ENCODE results near the gene MBP. TPM values are rescaled to one million over a fixed set of nuclear protein-coding genes. Genes with fewer than 3 reads are reported as not detected.

Gene MBP
- total and polyA plus RNA-seq, 2 of the 4 experiments (the other 2 are of a cell fraction): 0.72 to 0.90 TPM

DNA sequence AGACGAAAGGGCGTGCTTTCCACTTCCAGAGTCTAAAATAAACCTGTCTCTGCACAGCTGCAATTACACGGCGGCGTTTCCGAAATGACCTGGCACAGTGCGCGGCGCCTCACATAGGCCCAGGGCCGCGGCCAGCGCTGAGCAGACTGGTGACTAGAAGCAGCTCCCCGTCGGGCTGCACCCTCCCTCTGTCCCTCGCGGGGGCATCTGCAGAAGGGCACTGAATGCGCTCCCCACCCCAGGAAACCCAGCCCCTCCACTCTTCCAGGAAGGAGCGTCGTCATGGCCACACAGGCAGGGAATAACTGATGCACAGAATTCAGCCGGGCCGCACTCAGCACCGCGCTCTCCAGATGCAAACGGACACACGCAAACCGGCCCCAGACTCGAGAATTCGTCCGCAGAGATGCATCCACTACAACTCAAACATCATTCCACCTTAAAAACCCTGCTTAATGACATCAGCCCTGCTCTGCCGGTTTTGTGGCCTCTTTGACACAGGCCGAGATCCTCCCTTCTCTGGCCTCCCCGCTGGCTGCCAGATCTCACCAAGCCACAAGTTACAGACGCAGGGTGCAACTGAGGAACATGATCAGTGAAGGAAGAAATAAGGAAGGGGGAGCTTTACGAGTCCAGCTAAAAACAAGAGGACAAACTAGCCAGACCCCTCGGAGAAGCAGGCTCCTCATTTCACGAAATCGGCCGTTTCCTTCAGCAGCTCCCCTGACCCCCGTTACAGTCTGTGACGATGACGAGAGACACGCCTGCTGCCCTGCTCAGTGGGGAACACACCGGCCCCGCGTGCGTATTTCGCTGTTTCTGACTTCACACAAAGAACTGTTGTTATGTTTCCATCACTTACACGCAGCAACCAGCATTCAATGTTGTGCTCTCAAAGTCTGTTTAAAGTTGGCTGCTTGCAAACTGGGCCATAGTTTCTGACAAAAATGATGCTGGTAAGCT is 40.2 kb downstream of the MBP start:
- H4K20me1 ChIP-seq (ENCODE audit: insufficient read depth, low read length): no peaks in the 10 kb centered on the region
- no peak overlapping the region for H2BK20ac ChIP-seq (ENCODE audit: low read depth, low read length)
- no peak for DNase-seq
- no peak overlapping the region for H3K56ac ChIP-seq (ENCODE audit: extremely low read depth, insufficient read depth, low read length)
- 0 out of 2 replicates have a peak overlapping the region, but pooled peaks have one; percentile 20 for H4K91ac ChIP-seq (ENCODE audit: insufficient read depth, low read depth, low read length)
- no peak overlapping the region for H2BK120ac ChIP-seq (ENCODE audit: low read depth, low read length)
- TF ChIP-seq, protein P1, sequence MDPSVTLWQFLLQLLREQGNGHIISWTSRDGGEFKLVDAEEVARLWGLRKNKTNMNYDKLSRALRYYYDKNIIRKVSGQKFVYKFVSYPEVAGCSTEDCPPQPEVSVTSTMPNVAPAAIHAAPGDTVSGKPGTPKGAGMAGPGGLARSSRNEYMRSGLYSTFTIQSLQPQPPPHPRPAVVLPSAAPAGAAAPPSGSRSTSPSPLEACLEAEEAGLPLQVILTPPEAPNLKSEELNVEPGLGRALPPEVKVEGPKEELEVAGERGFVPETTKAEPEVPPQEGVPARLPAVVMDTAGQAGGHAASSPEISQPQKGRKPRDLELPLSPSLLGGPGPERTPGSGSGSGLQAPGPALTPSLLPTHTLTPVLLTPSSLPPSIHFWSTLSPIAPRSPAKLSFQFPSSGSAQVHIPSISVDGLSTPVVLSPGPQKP (IDR thresholded peaks at IDR 0.05; ENCODE audit: borderline replicate concordance, low read depth, low read length): no peak
- TF ChIP-seq RCOR1 (IDR thresholded peaks at IDR 0.05; ENCODE audit: insufficient replicate concordance, low read length) (no peak), POLR2A (IDR thresholded peaks at IDR 0.05; ENCODE audit: low read depth, low read length) (no peak), FOS (IDR thresholded peaks at IDR 0.05; ENCODE audit: low read depth, low read length) (no peak), SMC3 (IDR thresholded peaks at IDR 0.05; ENCODE audit: low read depth, low read length) (no peak), CHD1 (IDR thresholded peaks at IDR 0.05; ENCODE audit: low read depth, low read length) (no peak), MAFK (IDR thresholded peaks at IDR 0.05; ENCODE audit: low read depth, low read length) (no peak), CEBPB (IDR thresholded peaks at IDR 0.05; ENCODE audit: low read depth, low read length) (no peak)
- TF ChIP-seq, protein P2, sequence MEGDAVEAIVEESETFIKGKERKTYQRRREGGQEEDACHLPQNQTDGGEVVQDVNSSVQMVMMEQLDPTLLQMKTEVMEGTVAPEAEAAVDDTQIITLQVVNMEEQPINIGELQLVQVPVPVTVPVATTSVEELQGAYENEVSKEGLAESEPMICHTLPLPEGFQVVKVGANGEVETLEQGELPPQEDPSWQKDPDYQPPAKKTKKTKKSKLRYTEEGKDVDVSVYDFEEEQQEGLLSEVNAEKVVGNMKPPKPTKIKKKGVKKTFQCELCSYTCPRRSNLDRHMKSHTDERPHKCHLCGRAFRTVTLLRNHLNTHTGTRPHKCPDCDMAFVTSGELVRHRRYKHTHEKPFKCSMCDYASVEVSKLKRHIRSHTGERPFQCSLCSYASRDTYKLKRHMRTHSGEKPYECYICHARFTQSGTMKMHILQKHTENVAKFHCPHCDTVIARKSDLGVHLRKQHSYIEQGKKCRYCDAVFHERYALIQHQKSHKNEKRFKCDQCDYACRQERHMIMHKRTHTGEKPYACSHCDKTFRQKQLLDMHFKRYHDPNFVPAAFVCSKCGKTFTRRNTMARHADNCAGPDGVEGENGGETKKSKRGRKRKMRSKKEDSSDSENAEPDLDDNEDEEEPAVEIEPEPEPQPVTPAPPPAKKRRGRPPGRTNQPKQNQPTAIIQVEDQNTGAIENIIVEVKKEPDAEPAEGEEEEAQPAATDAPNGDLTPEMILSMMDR (conservative IDR thresholded peaks at IDR 0.05; ENCODE audit: low read depth, low read length): no peak
- WGBS, 2 experiments (ENCODE audit: extremely low coverage in 2 of 2, insufficient read length in 1 of 2): 94% methylated on average over 30 of the region's 48 CpGs; no CpG with 5 or more reads in 1 of the 2 experiments
- no peak overlapping the region for H3K9ac ChIP-seq (ENCODE audit: low read depth, low read length)
- no peak overlapping the region for H3K14ac ChIP-seq (replicated peaks; ENCODE audit: low read depth, low read length)
- H3K27me3 ChIP-seq (ENCODE audit: control insufficient read depth, insufficient read depth, low read length): no peaks in the 10 kb centered on the region
- H3K79me1 ChIP-seq (ENCODE audit: low read depth in 1 of 2, low read length in 2 of 2): no peaks in the 10 kb centered on the region
- H3K4me3 ChIP-seq (ENCODE audit: insufficient read depth, low read depth, low read length): no peak overlapping the region
- peaks cover 6% of the 10 kb centered on the region; the same call in 1 of the 2 replicates for H3K4me1 ChIP-seq (ENCODE audit: control insufficient read depth, insufficient read depth, low read length)
- no peak overlapping the region for H2AK9ac ChIP-seq (replicated peaks; ENCODE audit: low read depth, low read length, poor library complexity)
- no peak overlapping the region for H3K23ac ChIP-seq (ENCODE audit: low read depth, low read length)
- H3K27ac ChIP-seq (ENCODE audit: insufficient read depth, low read length): no peak overlapping the region
- H4K5ac ChIP-seq (ENCODE audit: low read depth, low read length): no peak overlapping the region
- in situ Hi-C loops (cut with MboI; ENCODE audit: low sequenced_read_pairs): no loop called here
- peaks cover 3% of the 10 kb centered on the region; the same call in 1 of the 2 replicates for H3K9me1 ChIP-seq (ENCODE audit: insufficient read depth, low read length)
- 0 out of 2 replicates have a peak overlapping the region, but pooled peaks have one; percentile 16 for H3K4ac ChIP-seq (ENCODE audit: low read depth, low read length)
- H3K4me2 ChIP-seq (ENCODE audit: low read depth, low read length): no peak overlapping the region
- no peak overlapping the region for H4K8ac ChIP-seq (ENCODE audit: low read depth in 2 of 2, low read length in 2 of 2)
- H2AFZ ChIP-seq (replicated peaks; ENCODE audit: low read length, poor library complexity): no peak overlapping the region
- no peak overlapping the region for H2BK15ac ChIP-seq (ENCODE audit: low read depth, low read length)
- ChIA-PET CTCF (no interaction called here), POLR2A (ENCODE audit: unreplicated experiment) (no interaction called here)
- H2AK5ac ChIP-seq (ENCODE audit: low read depth, low read length): peak overlapping the region; percentile 35; the same call in 1 of the 2 replicates
- no TSS peak for BruUV-seq (replicated peaks)
- dilution Hi-C loops (cut with HindIII; ENCODE audit: low sequenced_read_pairs, unreplicated experiment): no loop called here
- no peak overlapping the region for H2BK5ac ChIP-seq (ENCODE audit: low read depth, low read length, poor library complexity, severe bottlenecking)
- intact Hi-C loops (cut with micrococcal nuclease): no loop called here
- no peaks in the 10 kb centered on the region for H3K9me3 ChIP-seq (ENCODE audit: control insufficient read depth, insufficient read depth, low read length)
- H3K18ac ChIP-seq (ENCODE audit: low read depth, low read length): no peak overlapping the region
- no peaks in the 10 kb centered on the region for H3K36me3 ChIP-seq (ENCODE audit: control insufficient read depth, insufficient read depth, low read length)
- ATAC-seq (ENCODE audit: low read depth): no peak

Data from IMR-90 (cell line).